GM18505 (cell line): ENCODE results near the gene NFIC.
"Not testable (repeated sequence)": the region's sequence is repeated elsewhere in the genome, so short reads cannot be mapped to it uniquely, and the experiment has no call there.

ENCODE experiments used
- ATAC-seq: cut with Tn5 transposase; IDR thresholded peaks from one replicate; pipeline ENCODE4 v1.9.1; 2021; ENCODE audit not compliant: unreplicated experiment
- POLR2A ChIP-seq: IDR thresholded peaks from 4 replicates; pipeline ENCODE4 v1.6.1; 2011; ENCODE audit warnings: borderline replicate concordance; ENCODE audit not compliant: insufficient read depth, insufficient read length; ENCODE audit errors: extremely low read depth

NFIC gene

DNA sequence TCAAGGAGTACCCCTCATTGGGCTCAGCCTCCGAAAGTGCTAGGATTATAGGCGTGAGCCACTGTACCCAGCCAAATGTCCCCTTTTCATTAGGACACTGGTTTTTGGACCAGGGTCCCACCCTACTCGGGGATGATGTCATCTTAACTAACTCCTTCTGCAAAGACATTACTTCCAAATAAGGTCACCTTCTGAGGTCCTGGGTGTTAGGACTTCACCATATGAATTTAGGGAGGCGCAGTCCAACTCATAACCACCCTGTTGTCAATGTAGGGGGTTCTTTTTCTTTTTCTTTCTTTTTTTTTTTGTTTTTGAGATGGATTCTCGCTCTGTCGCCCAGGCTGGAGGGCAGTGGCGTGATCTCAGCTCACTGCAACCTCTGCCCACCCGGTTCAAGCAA lies 32.7 kb upstream of the NFIC start:
- no peak for ATAC-seq
- no peak for TF ChIP-seq POLR2A

DNA sequence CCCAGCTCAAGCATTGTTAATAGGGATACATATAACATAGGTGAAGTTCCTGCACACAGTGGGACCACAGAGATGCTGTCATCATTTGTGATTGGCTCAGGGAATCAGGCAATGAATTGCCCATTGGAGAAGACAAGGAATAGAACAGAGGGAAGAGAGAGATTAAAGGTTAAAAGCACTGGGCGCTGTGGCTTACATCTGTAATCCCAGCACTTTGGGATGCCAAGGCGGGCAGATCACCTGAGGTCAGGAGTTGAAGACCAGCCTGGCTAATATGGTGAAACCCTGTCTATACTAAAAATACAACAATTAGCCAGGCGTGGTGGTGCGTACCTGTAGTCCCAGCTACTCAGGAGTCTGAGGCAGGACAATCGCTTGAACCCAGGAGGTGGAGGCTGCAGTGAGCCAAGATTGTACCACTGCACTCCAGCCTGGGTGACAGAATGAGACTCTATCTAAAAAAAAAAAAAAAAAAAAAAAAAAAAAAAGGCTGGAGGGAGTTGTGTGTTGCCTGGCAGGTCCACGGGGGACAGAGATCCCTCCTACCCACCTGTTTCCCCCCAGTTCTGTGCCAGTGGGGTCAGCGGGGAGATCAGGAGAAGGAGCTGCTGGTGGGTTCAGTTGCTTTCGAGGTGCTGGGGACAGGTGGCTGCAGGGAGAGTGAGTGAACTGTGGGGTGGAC lies 31.5 kb upstream of the NFIC start:
- not testable (repeated sequence) for ATAC-seq

- no peak for ATAC-seq
- TF ChIP-seq POLR2A = no peak
These were observed 30.7 kb upstream of the NFIC start for GRCh38 chr19:3335431-3336350.

GRCh38 chr19:3336351-3336679 lies 30.1 kb upstream of the NFIC start:
- TF ChIP-seq POLR2A = no peak
- no peak for ATAC-seq

- no peak for ATAC-seq
- TF ChIP-seq POLR2A = no peak
These were observed 29.5 kb upstream of the NFIC start for GRCh38 chr19:3336680-3337523.

DNA sequence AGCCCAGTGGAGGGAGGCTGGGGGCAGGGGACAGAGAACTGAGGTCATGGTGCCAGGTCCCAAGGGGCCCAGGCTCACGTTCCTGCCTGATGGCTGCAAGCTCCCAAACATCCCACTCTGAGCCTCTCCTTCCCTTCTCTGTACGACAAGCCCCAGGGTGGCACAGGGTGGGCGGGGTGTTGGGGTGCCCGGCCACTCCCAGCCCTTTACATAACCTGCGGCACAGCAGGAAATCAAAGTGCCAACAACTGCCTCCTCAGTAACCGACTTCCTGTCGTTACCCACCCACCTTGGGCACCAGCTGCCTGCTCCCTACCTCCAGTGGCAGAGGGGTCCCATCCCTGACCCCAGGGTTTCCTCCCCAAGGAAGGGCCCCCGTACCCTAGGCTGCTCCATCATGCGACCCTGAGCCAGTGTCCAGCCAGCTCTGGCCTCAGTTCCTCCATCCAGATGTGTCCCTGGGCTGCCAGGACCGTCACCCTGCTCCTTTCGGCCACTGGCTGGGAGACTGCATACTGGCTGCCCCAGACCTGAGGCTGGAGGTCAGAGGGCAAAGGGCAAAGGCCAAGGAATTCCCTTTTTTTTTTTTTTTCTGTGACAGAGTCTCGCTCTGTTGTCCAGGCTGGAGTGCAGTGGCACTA lies 27.7 kb upstream of the NFIC start:
- ATAC-seq = no peak
- no peak for TF ChIP-seq POLR2A

DNA sequence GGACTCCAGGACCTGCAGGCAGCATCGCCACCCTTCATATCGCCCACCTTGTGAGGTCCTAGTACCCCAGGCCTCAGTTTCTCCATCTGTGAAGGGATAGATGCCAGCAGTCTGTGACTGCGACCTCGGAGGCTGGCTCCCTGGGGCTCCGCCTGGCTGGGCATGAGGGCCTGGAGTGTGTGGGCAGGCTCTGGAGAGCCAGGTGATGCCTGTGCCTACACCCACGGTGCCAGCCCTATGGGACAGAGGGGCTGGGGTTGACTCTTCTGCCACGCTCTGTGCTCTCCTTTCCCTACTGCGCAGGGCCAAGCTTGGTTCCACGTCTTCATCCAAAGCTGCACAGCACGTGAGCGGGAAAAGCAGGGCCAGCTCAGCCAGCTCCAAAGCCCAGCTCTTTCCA lies 26.0 kb upstream of the NFIC start:
- TF ChIP-seq POLR2A = no peak
- ATAC-seq = no peak

DNA sequence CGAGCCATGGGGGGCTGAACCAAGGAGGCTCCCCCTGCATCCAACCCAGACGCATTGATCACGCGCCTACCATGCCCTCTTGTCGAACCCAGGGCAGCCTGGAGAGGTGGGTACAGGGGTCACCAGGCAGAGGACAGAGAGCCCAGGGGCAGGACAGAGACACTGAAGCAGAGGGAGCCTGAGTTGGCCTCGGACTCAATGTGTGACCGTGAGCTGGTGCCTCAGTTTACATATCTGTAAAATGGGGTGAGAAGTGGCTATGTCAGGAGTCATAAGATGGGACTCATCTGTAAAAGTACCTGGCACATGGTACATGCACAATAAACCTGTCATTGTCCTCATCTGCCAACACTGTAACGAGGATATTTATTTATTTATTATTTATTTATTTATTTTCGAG lies 24.1 kb upstream of the NFIC start:
- no peak for TF ChIP-seq POLR2A
- ATAC-seq = no peak

DNA sequence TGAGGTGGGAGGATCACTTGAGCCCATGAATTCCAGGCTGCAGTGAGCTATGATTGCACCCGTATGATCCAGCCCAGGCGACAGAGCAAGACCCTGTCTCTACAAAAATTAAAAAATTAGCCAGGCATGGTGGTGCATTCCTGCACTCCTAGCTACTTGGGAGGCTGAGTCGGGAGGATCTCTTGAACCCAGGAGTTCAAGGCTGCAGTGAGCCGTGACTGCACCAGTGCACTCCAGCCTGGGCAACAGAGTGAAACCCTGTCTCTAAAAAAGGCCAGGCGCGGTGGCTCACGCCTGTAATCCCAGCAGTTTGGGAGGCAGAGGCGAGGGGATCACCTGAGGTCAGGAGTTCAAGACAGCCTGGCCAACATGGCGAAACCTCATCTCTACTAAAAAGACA lies 23.4 kb upstream of the NFIC start:
- not testable (repeated sequence) for ATAC-seq

GRCh38 chr19:3343619-3344502 lies 22.5 kb upstream of the NFIC start:
- ATAC-seq = no peak
- no peak for TF ChIP-seq POLR2A

DNA sequence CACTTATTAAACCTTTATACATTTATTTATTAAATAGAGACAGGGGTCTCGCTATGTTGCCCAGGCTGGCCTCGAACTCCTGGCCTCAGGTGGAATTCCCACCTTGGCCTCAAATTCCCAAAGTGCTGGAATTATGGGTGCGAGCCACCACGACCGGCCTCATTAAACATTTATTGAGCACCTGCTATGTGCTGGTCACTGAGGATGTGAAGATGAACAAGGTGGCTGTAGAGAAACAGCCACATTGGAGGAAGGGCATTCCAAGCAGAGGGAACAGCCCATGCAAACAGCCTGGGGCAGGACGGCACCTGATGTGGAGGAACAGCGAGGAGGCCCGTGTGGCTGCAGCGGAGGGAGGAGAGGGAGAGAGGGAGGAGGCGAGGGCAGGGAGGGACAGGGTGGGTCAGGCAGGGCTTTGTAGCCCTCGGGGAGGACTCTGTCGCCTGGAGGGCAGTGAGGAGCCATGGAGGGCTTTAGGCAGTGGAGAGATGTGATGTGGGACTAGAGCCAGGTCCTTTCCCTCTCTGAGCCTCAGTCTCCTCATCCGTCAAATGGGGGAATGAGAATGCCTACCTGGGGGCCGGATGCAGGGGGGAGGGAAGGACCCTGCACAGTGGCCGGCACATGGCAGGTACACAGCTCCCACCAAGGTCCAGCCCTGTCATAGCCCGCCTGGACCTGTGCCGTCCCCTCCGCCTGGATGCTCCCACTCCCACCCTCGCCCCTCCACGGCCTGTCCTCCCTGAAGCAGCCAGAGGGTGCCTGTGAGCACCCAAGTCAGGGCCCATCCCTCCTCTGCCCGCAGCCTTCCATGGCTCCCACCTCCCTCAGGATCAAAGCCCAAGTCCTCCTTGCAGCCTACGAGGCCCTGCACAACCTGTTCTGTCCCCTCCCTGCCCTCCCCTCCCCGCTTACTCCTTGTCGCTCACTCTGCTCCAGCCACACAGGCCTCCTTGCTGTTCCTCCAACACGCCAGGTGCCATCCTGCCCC lies 21.5 kb upstream of the NFIC start:
- ATAC-seq = no peak
- TF ChIP-seq POLR2A = no peak
